ENCODE data around the gene SLC38A11.

- no peak for TF ChIP-seq CTCF (IDR thresholded peaks at IDR 0.05)
- no peak for TF ChIP-seq POLR2A (IDR thresholded peaks at IDR 0.05)
These were observed at the start of gene SLC38A11 for GRCh38 chr2:164954954-164955701.

All from testis (tissue), 2 donors.